Parathyroid adenoma (tissue), 2 donors: ENCODE measurements around the gene OR7C2.

Experiments
- H2AFZ ChIP-seq: fragments of 300-600 bp; sonication (generic); one replicate; pipeline ENCODE4 v1.7.0; 2017; ENCODE audit warnings: antibody characterized with exemption, mild to moderate bottlenecking
- H3K27ac ChIP-seq: fragments of 300-600 bp; sonication (generic); one replicate; pipeline ENCODE4 v1.7.0; 2017
- H3K27me3 ChIP-seq: fragments of 300-600 bp; sonication (generic); one replicate; pipeline ENCODE4 v1.7.0; 2017; ENCODE audit warnings: low read length; ENCODE audit not compliant: control insufficient read depth, insufficient read depth
- H3K36me3 ChIP-seq: fragments of 300-600 bp; sonication (generic); one replicate; pipeline ENCODE4 v1.7.0; 2017; ENCODE audit warnings: low read length; ENCODE audit not compliant: control insufficient read depth, insufficient read depth
- H3K4me1 ChIP-seq: fragments of 300-600 bp; sonication (generic); one replicate; pipeline ENCODE4 v1.7.0; 2017; ENCODE audit warnings: control low read depth
- H3K4me2 ChIP-seq: fragments of 300-600 bp; sonication (generic); one replicate; pipeline ENCODE4 v1.7.0; 2017; ENCODE audit warnings: low read length
- H3K4me3 ChIP-seq: fragments of 300-600 bp; sonication (generic); one replicate; pipeline ENCODE4 v1.7.0; 2017; ENCODE audit warnings: low read depth, low read length
- H3K79me2 ChIP-seq: fragments of 300-600 bp; sonication (generic); one replicate; pipeline ENCODE4 v1.7.0; 2017; ENCODE audit warnings: control low read depth
- H3K9ac ChIP-seq: fragments of 300-600 bp; sonication (generic); one replicate; pipeline ENCODE4 v1.7.0; 2017; ENCODE audit warnings: mild to moderate bottlenecking
- H3K9me3 ChIP-seq: fragments of 300-600 bp; sonication (generic); one replicate; pipeline ENCODE4 v1.7.0; 2017; ENCODE audit warnings: low read length; ENCODE audit not compliant: control insufficient read depth
- TF ChIP-seq, protein P1 (sequence below): fragments of 300-600 bp; sonication (generic); IDR thresholded peaks from one replicate; pipeline ENCODE4 v1.7.0; 2017; ENCODE audit warnings: antibody characterized with exemption, mild to moderate bottlenecking
- donor health status: primary hyperparathyroidism.

Gene OR7C2

DNA sequence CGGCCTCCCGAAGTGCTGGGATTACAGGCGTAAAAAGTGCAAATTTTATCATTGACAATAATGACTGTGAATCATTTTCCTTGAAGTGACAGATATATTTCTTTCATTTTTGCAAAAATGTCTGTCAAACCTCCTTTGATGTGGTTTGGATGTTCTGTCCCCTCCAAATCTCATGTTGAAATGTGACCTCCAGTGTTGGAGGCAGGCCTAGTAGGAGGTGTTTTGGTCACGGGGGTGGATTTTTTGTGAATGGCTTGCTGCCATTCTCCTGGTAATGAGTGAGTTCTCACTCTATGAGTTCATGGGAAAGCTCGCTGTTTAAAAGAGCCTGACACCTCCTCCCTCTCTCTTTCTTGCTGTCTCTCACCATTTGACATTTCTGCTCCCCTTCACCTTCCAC is 43.8 kb downstream of the OR7C2 start:
- TF ChIP-seq, protein P1, sequence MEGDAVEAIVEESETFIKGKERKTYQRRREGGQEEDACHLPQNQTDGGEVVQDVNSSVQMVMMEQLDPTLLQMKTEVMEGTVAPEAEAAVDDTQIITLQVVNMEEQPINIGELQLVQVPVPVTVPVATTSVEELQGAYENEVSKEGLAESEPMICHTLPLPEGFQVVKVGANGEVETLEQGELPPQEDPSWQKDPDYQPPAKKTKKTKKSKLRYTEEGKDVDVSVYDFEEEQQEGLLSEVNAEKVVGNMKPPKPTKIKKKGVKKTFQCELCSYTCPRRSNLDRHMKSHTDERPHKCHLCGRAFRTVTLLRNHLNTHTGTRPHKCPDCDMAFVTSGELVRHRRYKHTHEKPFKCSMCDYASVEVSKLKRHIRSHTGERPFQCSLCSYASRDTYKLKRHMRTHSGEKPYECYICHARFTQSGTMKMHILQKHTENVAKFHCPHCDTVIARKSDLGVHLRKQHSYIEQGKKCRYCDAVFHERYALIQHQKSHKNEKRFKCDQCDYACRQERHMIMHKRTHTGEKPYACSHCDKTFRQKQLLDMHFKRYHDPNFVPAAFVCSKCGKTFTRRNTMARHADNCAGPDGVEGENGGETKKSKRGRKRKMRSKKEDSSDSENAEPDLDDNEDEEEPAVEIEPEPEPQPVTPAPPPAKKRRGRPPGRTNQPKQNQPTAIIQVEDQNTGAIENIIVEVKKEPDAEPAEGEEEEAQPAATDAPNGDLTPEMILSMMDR, result no peak
- H3K4me1 ChIP-seq, result peaks cover 2% of the 10 kb centered on the region
- H3K36me3 ChIP-seq, result no peaks in the 10 kb centered on the region
- no peak overlapping the region for H3K27ac ChIP-seq
- no peak overlapping the region for H3K4me3 ChIP-seq
- H2AFZ ChIP-seq, result no peak overlapping the region
- H3K79me2 ChIP-seq, result no peaks in the 10 kb centered on the region
- peaks cover 3% of the 10 kb centered on the region for H3K27me3 ChIP-seq
- no peaks in the 10 kb centered on the region for H3K9me3 ChIP-seq
- H3K9ac ChIP-seq, result no peak overlapping the region
- H3K4me2 ChIP-seq, result no peak overlapping the region
